Mucosa of rectum (tissue), 2 donors: Measurements from ENCODE around the gene CERS1.
"Not testable (repeated sequence)": the region's sequence is repeated elsewhere in the genome, so short reads cannot be mapped to it uniquely, and the experiment has no call there.

ENCODE experiments used
- H3K27ac ChIP-seq, 2 donors: one replicate each; pipeline ENCODE4 v1.7.0; 2013; ENCODE audit warnings: inconsistent platforms in 2 of 2, low read depth in 2 of 2, low read length in 2 of 2
- H3K27me3 ChIP-seq, 2 donors: one replicate each; pipeline ENCODE4 v1.7.0; 2013; ENCODE audit warnings: low read length in 2 of 2; ENCODE audit not compliant: control insufficient read depth in 2 of 2, insufficient read depth in 2 of 2
- H3K36me3 ChIP-seq, 2 donors: one replicate each; pipeline ENCODE4 v1.7.0; 2013; ENCODE audit warnings: low read length in 2 of 2; ENCODE audit not compliant: control insufficient read depth in 2 of 2, insufficient read depth in 2 of 2
- H3K4me1 ChIP-seq, 2 donors: one replicate each; pipeline ENCODE4 v1.7.0; 2013; ENCODE audit warnings: low read length in 2 of 2, mild to moderate bottlenecking in 1 of 2; ENCODE audit not compliant: control insufficient read depth in 2 of 2, insufficient read depth in 2 of 2
- H3K4me3 ChIP-seq, 2 donors: one replicate each; pipeline ENCODE4 v1.7.0; 2013; ENCODE audit warnings: low read length in 2 of 2
- H3K9ac ChIP-seq, 2 donors: one replicate each; pipeline ENCODE4 v1.7.0; 2013; ENCODE audit warnings: low read length in 2 of 2, low read depth in 1 of 2, mild to moderate bottlenecking in 1 of 2
- H3K9me3 ChIP-seq, 2 donors: one replicate each; pipeline ENCODE4 v1.7.0; 2013; ENCODE audit warnings: low read length in 2 of 2; ENCODE audit not compliant: control insufficient read depth in 2 of 2
- donor health status: healthy.
- donor health status: Normal muscosa, but diverticular disease.

The CERS1 gene

GRCh38 chr19:18905513-18906236, 9.7 kb upstream of the CERS1 start:
- H3K27ac ChIP-seq = no peak overlapping the region
- no peak overlapping the region for H3K9ac ChIP-seq
- no peak overlapping the region for H3K4me3 ChIP-seq
- no peaks in the 10 kb centered on the region for H3K4me1 ChIP-seq
- no peaks in the 10 kb centered on the region for H3K27me3 ChIP-seq
- H3K9me3 ChIP-seq = no peaks in the 10 kb centered on the region
- H3K36me3 ChIP-seq = peaks cover 45 to 52% of the 10 kb centered on the region in 2 donors

GRCh38 chr19:18905058-18905456, 9.1 kb upstream of the CERS1 start:
- Histone ChIP-seq H3K27ac (no peak overlapping the region), H3K36me3 (peaks cover 46 to 54% of the 10 kb centered on the region in 2 donors), H3K4me1 (no peaks in the 10 kb centered on the region), H3K4me3 (no peak overlapping the region), H3K9ac (no peak overlapping the region), H3K9me3 (no peaks in the 10 kb centered on the region), H3K27me3 (no peaks in the 10 kb centered on the region)

GRCh38 chr19:18904334-18905057, 8.5 kb upstream of the CERS1 start:
- Histone ChIP-seq H3K4me3 (no peak overlapping the region), H3K4me1 (no peaks in the 10 kb centered on the region), H3K9ac (no peak overlapping the region), H3K36me3 (peaks cover 50 to 52% of the 10 kb centered on the region in 2 donors), H3K9me3 (no peaks in the 10 kb centered on the region), H3K27ac (no peak overlapping the region), H3K27me3 (no peaks in the 10 kb centered on the region)

- no peaks in the 10 kb centered on the region for H3K4me1 ChIP-seq
- H3K9ac ChIP-seq = no peak overlapping the region
- no peak overlapping the region for H3K4me3 ChIP-seq
- no peaks in the 10 kb centered on the region for H3K9me3 ChIP-seq
- no peak overlapping the region for H3K27ac ChIP-seq
- no peaks in the 10 kb centered on the region for H3K27me3 ChIP-seq
- H3K36me3 ChIP-seq = peaks cover 46% of the 10 kb centered on the region in 2 donors
Observed at GRCh38 chr19:18903156-18904037, 7.4 kb upstream of the CERS1 start.

- not testable (repeated sequence) for H3K9ac ChIP-seq, H3K27ac ChIP-seq, H3K9me3 ChIP-seq, H3K27me3 ChIP-seq, H3K4me1 ChIP-seq, H3K4me3 ChIP-seq
- H3K36me3 ChIP-seq = peaks cover 41 to 42% of the 10 kb centered on the region in 2 donors
Observed at GRCh38 chr19:18902519-18902918, 6.6 kb upstream of the CERS1 start.

GRCh38 chr19:18901491-18901890, 5.5 kb upstream of the CERS1 start:
- peaks cover 0 to 5% of the 10 kb centered on the region in 2 donors for H3K27me3 ChIP-seq
- no peak overlapping the region for H3K4me3 ChIP-seq
- no peaks in the 10 kb centered on the region for H3K4me1 ChIP-seq
- H3K9me3 ChIP-seq = no peaks in the 10 kb centered on the region
- no peak overlapping the region for H3K9ac ChIP-seq
- H3K36me3 ChIP-seq = peaks cover 31 to 32% of the 10 kb centered on the region in 2 donors
- no peak overlapping the region for H3K27ac ChIP-seq

GRCh38 chr19:18900700-18901481, 4.9 kb upstream of the CERS1 start:
- H3K9me3 ChIP-seq = no peaks in the 10 kb centered on the region
- peaks cover 0 to 5% of the 10 kb centered on the region in 2 donors for H3K27me3 ChIP-seq
- H3K36me3 ChIP-seq = peaks cover 25 to 30% of the 10 kb centered on the region in 2 donors
- H3K27ac ChIP-seq = no peak overlapping the region
- no peak overlapping the region for H3K4me3 ChIP-seq
- H3K9ac ChIP-seq = no peak overlapping the region
- no peaks in the 10 kb centered on the region for H3K4me1 ChIP-seq

GRCh38 chr19:18899624-18900560, 3.9 kb upstream of the CERS1 start:
- H3K4me3 ChIP-seq = no peak overlapping the region
- H3K27ac ChIP-seq = no peak overlapping the region
- H3K9ac ChIP-seq = no peak overlapping the region
- no peaks in the 10 kb centered on the region for H3K9me3 ChIP-seq
- H3K4me1 ChIP-seq = peaks cover 0 to 3% of the 10 kb centered on the region in 2 donors
- peaks cover 22 to 24% of the 10 kb centered on the region in 2 donors for H3K36me3 ChIP-seq
- H3K27me3 ChIP-seq = peaks cover 2 to 6% of the 10 kb centered on the region in 2 donors
